GM12872 (cell line): ENCODE measurements around the gene OS9.

ENCODE experiments used
- TF ChIP-seq, protein P1 (sequence below): IDR thresholded peaks from 3 replicates; pipeline ENCODE4 v1.5.1; 2011; ENCODE audit warnings: low read depth, mild to moderate bottlenecking, low read length, moderate library complexity; ENCODE audit not compliant: insufficient read depth

Gene OS9

GRCh38 chr12:57694459-57695019, 607 bp downstream of the OS9 start:
- TF ChIP-seq, protein P1, sequence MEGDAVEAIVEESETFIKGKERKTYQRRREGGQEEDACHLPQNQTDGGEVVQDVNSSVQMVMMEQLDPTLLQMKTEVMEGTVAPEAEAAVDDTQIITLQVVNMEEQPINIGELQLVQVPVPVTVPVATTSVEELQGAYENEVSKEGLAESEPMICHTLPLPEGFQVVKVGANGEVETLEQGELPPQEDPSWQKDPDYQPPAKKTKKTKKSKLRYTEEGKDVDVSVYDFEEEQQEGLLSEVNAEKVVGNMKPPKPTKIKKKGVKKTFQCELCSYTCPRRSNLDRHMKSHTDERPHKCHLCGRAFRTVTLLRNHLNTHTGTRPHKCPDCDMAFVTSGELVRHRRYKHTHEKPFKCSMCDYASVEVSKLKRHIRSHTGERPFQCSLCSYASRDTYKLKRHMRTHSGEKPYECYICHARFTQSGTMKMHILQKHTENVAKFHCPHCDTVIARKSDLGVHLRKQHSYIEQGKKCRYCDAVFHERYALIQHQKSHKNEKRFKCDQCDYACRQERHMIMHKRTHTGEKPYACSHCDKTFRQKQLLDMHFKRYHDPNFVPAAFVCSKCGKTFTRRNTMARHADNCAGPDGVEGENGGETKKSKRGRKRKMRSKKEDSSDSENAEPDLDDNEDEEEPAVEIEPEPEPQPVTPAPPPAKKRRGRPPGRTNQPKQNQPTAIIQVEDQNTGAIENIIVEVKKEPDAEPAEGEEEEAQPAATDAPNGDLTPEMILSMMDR: no peak

DNA sequence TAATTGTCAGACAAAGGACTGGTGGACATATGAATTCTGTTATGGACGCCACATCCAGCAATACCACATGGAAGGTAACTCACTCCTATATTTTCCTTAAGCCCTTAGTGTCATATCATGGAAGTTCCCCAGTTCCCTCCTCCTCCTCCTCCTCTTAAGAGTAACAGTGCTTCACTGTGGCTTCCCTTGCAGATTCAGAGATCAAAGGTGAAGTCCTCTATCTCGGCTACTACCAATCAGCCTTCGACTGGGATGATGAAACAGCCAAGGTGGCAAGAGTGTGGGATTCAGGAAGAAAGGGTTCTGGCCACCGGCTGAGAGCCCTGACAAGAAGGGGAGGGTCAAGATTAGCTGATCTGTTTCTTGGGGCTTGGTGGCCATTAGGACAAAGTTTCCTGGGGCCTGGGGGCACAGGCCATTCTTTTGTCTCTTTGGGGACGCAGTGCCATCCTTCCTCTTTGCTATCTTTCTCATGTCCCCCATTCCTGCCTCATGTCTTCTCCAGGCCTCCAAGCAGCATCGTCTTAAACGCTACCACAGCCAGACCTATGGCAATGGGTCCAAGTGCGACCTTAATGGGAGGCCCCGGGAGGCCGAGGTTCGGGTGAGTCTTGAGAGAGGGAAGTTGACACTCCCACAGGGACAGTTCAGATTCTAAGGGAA, 2.0 kb downstream of the OS9 start:
- TF ChIP-seq, protein P1: no peak

GRCh38 chr12:57697076-57697475, 3.1 kb downstream of the OS9 start:
- TF ChIP-seq, protein P1: no peak

- TF ChIP-seq, protein P1: no peak
Measured at GRCh38 chr12:57698414-57698813, 4.5 kb downstream of the OS9 start.

- TF ChIP-seq, protein P1: no peak
Measured at GRCh38 chr12:57700317-57700716, 6.4 kb downstream of the OS9 start.

DNA sequence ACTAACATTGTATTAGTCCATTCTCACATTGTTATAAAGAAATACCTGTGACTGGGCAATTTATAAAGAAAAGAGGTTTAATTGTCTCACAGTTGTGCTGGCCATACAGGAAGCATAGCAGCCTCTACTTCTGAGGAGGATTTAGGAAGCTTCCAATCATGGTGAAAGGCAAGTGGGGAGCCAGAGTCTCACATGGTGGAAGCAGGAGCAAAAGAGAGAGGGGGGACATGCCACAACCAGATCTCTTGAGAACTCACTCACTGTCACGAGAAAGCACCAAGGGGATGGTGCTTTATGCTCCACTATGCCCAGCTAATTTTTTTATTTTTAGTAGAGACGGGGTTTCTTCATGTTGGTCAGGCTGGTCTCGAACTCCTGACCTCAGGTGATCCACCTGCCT, 13.3 kb downstream of the OS9 start:
- TF ChIP-seq, protein P1: no peak

DNA sequence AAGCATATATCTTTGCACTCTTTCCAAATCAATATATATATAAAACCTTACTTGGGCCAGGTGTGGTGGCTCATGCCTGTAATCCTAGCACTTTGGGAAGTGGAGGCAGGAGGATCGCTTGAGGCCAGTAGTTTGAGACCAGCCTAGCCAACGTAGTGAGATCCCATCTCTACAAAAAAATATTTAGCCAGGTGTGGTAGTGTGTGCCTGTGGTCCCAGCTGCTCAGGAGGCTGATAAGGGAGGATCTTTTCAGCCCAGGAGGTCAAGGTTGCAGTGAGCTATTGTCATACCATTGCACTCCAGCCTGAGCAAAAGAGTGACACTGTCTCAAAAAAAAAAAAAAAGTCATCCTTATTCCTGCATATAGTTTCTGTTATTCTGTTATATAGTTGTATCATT, 14.4 kb downstream of the OS9 start:
- TF ChIP-seq, protein P1: no peak
